ENCODE data around the gene MAP6. TPM values are rescaled to one million over a fixed set of nuclear protein-coding genes. Genes with fewer than 3 reads are reported as not detected.

MAP6 gene
- total and polyA plus RNA-seq, 9 of the 15 experiments (the other 6 are each of a cell fraction or from before 2014, with no cell fraction given), result not detected

GRCh38 chr11:75589933-75590332, 78.9 kb downstream of the MAP6 start (continued):
- TF ChIP-seq MBD2 (IDR thresholded peaks at IDR 0.05; ENCODE audit: borderline replicate concordance, low read depth), result peak; percentile 44
- TF ChIP-seq FOXJ2 (tag; IDR thresholded peaks at IDR 0.05), result no peak
- TF ChIP-seq LCOR (CRISPR knock-in tag; IDR thresholded peaks at IDR 0.05), result no peak
- 0 out of 2 replicates have a peak, but pooled peaks have one; percentile 30 for TF ChIP-seq ZBTB40 (IDR thresholded peaks at IDR 0.05)
- no peak for TF ChIP-seq ZBTB40 (CRISPR knock-in tag; IDR thresholded peaks at IDR 0.05)
- TF ChIP-seq SRSF7 (optimal IDR thresholded peaks at IDR 0.05; ENCODE audit: low read depth, low read length), result no peak
- peak; percentile 53 for TF ChIP-seq SMAD1 (IDR thresholded peaks at IDR 0.05; ENCODE audit: low read depth, low read length, partially characterized antibody)
- TF ChIP-seq ZNF512 (tag; IDR thresholded peaks at IDR 0.05), result no peak
- no peak for TF ChIP-seq RFX7 (CRISPR knock-in tag; IDR thresholded peaks at IDR 0.05)
- TF ChIP-seq ATF6 (CRISPR knock-in tag; IDR thresholded peaks at IDR 0.05), result no peak
- peak; percentile 25; the same call in 1 of the 2 replicates for TF ChIP-seq CREB3L1 (IDR thresholded peaks at IDR 0.05; ENCODE audit: borderline replicate concordance, low read depth)
- no peak for TF ChIP-seq YBX1 (IDR thresholded peaks at IDR 0.05)
- no peak; the same call in 1 of the 2 replicates for TF ChIP-seq TEAD2 (tag; IDR thresholded peaks at IDR 0.05)
- 0 out of 2 replicates have a peak, but pooled peaks have one; percentile 0 for TF ChIP-seq RB1 (IDR thresholded peaks at IDR 0.05; ENCODE audit: low read depth)
- no peak for TF ChIP-seq HDAC8 (tag; IDR thresholded peaks at IDR 0.05)
- peak; percentile 98 for TF ChIP-seq LEF1 (IDR thresholded peaks at IDR 0.05)

Measured in K562 (cell line).